Stimulated activated CD8-positive, alpha-beta memory T cell treated with anti-CD3 and anti-CD28 coated beads, Interleukin-4, amount 100 ng/mL, for 48 hours (primary cell): ENCODE data around the gene IFT27.

ENCODE experiments used
- DNase-seq: peaks from one replicate; pipeline ENCODE4 v3.0.0-alpha.2; 2020

Gene IFT27

GRCh38 chr22:36796552-36797175, 20.7 kb upstream of the IFT27 start:
- no peak for DNase-seq

- DNase-seq: no peak
Observed at GRCh38 chr22:36795633-36796032, 19.7 kb upstream of the IFT27 start.

GRCh38 chr22:36790648-36791047, 14.7 kb upstream of the IFT27 start:
- peak; percentile 52 for DNase-seq

GRCh38 chr22:36787204-36787988, 11.5 kb upstream of the IFT27 start:
- no peak for DNase-seq

GRCh38 chr22:36783743-36784142, 7.8 kb upstream of the IFT27 start:
- DNase-seq: no peak

- DNase-seq: peak; percentile 95
Observed at GRCh38 chr22:36781656-36782627, 6.0 kb upstream of the IFT27 start.

- DNase-seq: no peak
Observed at GRCh38 chr22:36778020-36778419, 2.1 kb upstream of the IFT27 start.

- DNase-seq: peak; percentile 47
Observed at GRCh38 chr22:36776722-36777121, 803 bp upstream of the IFT27 start.

GRCh38 chr22:36775586-36775963, 344 bp downstream of the IFT27 start:
- peak; percentile 47 for DNase-seq

- DNase-seq: no peak
Observed at GRCh38 chr22:36773935-36774334, 2.0 kb downstream of the IFT27 start.

GRCh38 chr22:36772451-36772850, 3.5 kb downstream of the IFT27 start:
- DNase-seq: no peak

- no peak for DNase-seq
Observed at GRCh38 chr22:36771356-36772063, 4.4 kb downstream of the IFT27 start.

- DNase-seq: no peak
Observed at GRCh38 chr22:36770513-36771231, 5.2 kb downstream of the IFT27 start.

- no peak for DNase-seq
Observed at GRCh38 chr22:36769541-36770512, 6.1 kb downstream of the IFT27 start.

- DNase-seq: no peak
Observed at GRCh38 chr22:36768616-36769015, 7.3 kb downstream of the IFT27 start.

GRCh38 chr22:36768141-36768540, 7.8 kb downstream of the IFT27 start:
- no peak for DNase-seq

- DNase-seq: no peak
Observed at GRCh38 chr22:36767035-36767775, 8.7 kb downstream of the IFT27 start.

- no peak for DNase-seq
Observed at GRCh38 chr22:36765943-36766450, 9.9 kb downstream of the IFT27 start.

- DNase-seq: no peak
Observed at GRCh38 chr22:36765131-36765942, 10.6 kb downstream of the IFT27 start.
